Measurements from ENCODE around the gene WBP2NL. TPM values are rescaled to one million over a fixed set of nuclear protein-coding genes. Genes with fewer than 3 reads are reported as not detected.

The WBP2NL gene
- total RNA-seq, 1 experiment from 2014 or later, result 0.22 TPM

DNA sequence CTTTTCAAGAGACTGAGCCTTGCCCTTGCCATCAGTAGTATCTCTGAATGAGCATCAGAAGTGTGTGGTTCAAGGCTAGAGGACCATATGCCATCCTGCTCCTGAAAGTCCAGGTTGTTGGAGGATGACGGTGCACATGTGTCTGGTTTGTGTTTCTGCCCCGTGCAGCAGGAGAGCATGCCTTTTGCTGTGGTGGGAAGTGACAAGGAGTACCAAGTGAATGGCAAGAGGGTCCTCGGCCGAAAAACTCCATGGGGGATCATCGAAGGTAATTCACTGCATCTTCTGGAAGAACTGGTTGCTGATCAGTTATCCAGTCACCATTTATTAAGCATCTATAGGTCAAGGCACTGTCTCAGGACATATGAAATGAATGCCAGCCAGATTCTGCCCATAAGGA is 6.1 kb upstream of the WBP2NL start:
- peaks cover 15 to 64% (median 56%) of the 10 kb centered on the region in 3 experiments; a peak in 6 of 7 replicates for H3K36me3 Mint-ChIP-seq (ENCODE audit: insufficient read depth in 1 of 3, low read depth in 3 of 3)
- Histone ChIP-seq H2BK15ac (ENCODE audit: low read depth, low read length) (no peak overlapping the region), H4K91ac (ENCODE audit: insufficient read length, low read depth, low read length) (no peak overlapping the region), H3K18ac (ENCODE audit: insufficient read length, low read depth, low read length) (no peak overlapping the region), H3K4me1 (ENCODE audit: insufficient read depth, low read length) (no peaks in the 10 kb centered on the region), H3K79me2 (ENCODE audit: insufficient read depth, low read length) (no peaks in the 10 kb centered on the region), H2AFZ (ENCODE audit: low read length) (no peak overlapping the region), H3K14ac (ENCODE audit: insufficient read depth, low read length) (no peak overlapping the region; the same call in 1 of the 2 replicates), H3K4ac (ENCODE audit: low read depth, low read length) (no peak overlapping the region), H4K20me1 (ENCODE audit: control insufficient read depth, insufficient read depth, insufficient read length) (no peaks in the 10 kb centered on the region), H2BK20ac (ENCODE audit: low read depth, low read length, poor library complexity, severe bottlenecking) (no peak overlapping the region), H3K56ac (ENCODE audit: insufficient read length, low read depth, low read length) (no peak overlapping the region), H4K8ac (replicated peaks; ENCODE audit: insufficient read length, low read depth, low read length) (no peak overlapping the region), H3K9ac (ENCODE audit: extremely low read depth, insufficient read length, low read length) (no peak overlapping the region), H3K4me2 (ENCODE audit: insufficient read depth, insufficient read length, low read length) (no peak overlapping the region), H2BK5ac (ENCODE audit: insufficient read length, low read length) (no peak overlapping the region), H2AK5ac (ENCODE audit: insufficient read length, low read length) (no peak overlapping the region), H3K9me3 (ENCODE audit: control insufficient read depth, low read depth, low read length) (no peaks in the 10 kb centered on the region), H3K27me3 (ENCODE audit: insufficient read depth, low read length) (no peaks in the 10 kb centered on the region), H3K79me1 (ENCODE audit: insufficient read depth, low read depth, low read length, poor library complexity, severe bottlenecking) (no peaks in the 10 kb centered on the region), H3K27ac (ENCODE audit: insufficient read length, low read depth, low read length) (no peak overlapping the region), H3T11ph (ENCODE audit: low read length) (no peak overlapping the region), H2BK12ac (ENCODE audit: insufficient read length, low read depth, low read length) (no peak overlapping the region), H3K23ac (ENCODE audit: insufficient read length, low read depth, low read length) (no peak overlapping the region), H2BK120ac (ENCODE audit: low read depth, low read length, poor library complexity, severe bottlenecking) (no peak overlapping the region), H4K5ac (ENCODE audit: insufficient read length, low read depth, low read length) (no peak overlapping the region), H3K23me2 (ENCODE audit: insufficient read length, low read depth, low read length, poor library complexity, severe bottlenecking) (no peaks in the 10 kb centered on the region)
- no peak overlapping the region for H3K4me3 Mint-ChIP-seq
- no peaks in the 10 kb centered on the region for H3K27me3 Mint-ChIP-seq (ENCODE audit: low read depth)
- no peak for DNase-seq
- H3K4me1 Mint-ChIP-seq, result peaks cover 2% of the 10 kb centered on the region in 2 experiments; a peak in 3 of 4 replicates
- no peak overlapping the region for H3K27ac Mint-ChIP-seq
- no peaks in the 10 kb centered on the region for H3K9me3 Mint-ChIP-seq
- WGBS (ENCODE audit: extremely low coverage, insufficient read length, low lambda C conversion rate), result no CpG with 5 or more reads among the region's 5 CpGs
- TF ChIP-seq, protein P1, sequence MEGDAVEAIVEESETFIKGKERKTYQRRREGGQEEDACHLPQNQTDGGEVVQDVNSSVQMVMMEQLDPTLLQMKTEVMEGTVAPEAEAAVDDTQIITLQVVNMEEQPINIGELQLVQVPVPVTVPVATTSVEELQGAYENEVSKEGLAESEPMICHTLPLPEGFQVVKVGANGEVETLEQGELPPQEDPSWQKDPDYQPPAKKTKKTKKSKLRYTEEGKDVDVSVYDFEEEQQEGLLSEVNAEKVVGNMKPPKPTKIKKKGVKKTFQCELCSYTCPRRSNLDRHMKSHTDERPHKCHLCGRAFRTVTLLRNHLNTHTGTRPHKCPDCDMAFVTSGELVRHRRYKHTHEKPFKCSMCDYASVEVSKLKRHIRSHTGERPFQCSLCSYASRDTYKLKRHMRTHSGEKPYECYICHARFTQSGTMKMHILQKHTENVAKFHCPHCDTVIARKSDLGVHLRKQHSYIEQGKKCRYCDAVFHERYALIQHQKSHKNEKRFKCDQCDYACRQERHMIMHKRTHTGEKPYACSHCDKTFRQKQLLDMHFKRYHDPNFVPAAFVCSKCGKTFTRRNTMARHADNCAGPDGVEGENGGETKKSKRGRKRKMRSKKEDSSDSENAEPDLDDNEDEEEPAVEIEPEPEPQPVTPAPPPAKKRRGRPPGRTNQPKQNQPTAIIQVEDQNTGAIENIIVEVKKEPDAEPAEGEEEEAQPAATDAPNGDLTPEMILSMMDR (conservative IDR thresholded peaks at IDR 0.05), result no peak
